SU-DHL-6 (cell line): ENCODE results near the gene CCDC73.

Source experiments
- H2AFZ ChIP-seq: fragments of 200-600 bp; sonication (generic); 2 replicates; pipeline ENCODE4 v1.6.1; 2014; ENCODE audit warnings: low read depth, mild to moderate bottlenecking, moderate library complexity, mixed read lengths, antibody characterized with exemption, low read length; ENCODE audit not compliant: severe bottlenecking
- H3F3A ChIP-seq: fragments of 200-600 bp; shearing (Covaris generic); 2 replicates; pipeline ENCODE4 v1.6.0; 2016; ENCODE audit warnings: antibody characterized with exemption, mild to moderate bottlenecking; ENCODE audit not compliant: insufficient read depth
- H3K27ac ChIP-seq: fragments of 200-600 bp; sonication (generic); 2 replicates; pipeline ENCODE4 v1.5.1; 2016; ENCODE audit warnings: low read depth, mild to moderate bottlenecking, low read length, moderate library complexity, mixed read lengths
- H3K27me3 ChIP-seq: fragments of 200-600 bp; sonication (generic), shearing (Covaris generic); 2 replicates; pipeline ENCODE4 v1.6.0; 2014; ENCODE audit warnings: mild to moderate bottlenecking, low read length
- H3K36me3 ChIP-seq: fragments of 200-600 bp; sonication (generic); 2 replicates; pipeline ENCODE4 v1.6.1; 2014; ENCODE audit warnings: mild to moderate bottlenecking, low read length, mixed read lengths
- H3K4me2 ChIP-seq: fragments of 300-600, 200-600 bp; shearing (Covaris generic), sonication (generic); 2 replicates; pipeline ENCODE4 v1.6.0; 2014; ENCODE audit warnings: low read length, low read depth, mild to moderate bottlenecking; ENCODE audit not compliant: poor library complexity, severe bottlenecking
- H3K4me3 ChIP-seq: fragments of 200-600 bp; sonication (generic); 2 replicates; pipeline ENCODE4 v1.5.1; 2014; ENCODE audit warnings: antibody characterized with exemption, low read length, mild to moderate bottlenecking, mixed read lengths; ENCODE audit not compliant: insufficient read depth, poor library complexity, severe bottlenecking
- H3K79me2 ChIP-seq: fragments of 200-600 bp; sonication (generic); 2 replicates; pipeline ENCODE4 v1.6.1; 2014; ENCODE audit warnings: mild to moderate bottlenecking, low read length, moderate library complexity; ENCODE audit not compliant: insufficient read depth
- H3K9ac ChIP-seq: fragments of 200-600 bp; sonication (generic); 2 replicates; pipeline ENCODE4 v1.7.0; 2014; ENCODE audit warnings: mild to moderate bottlenecking, low read length
- H3K9me2 ChIP-seq: fragments of 200-600 bp; sonication (generic); replicated peaks from 2 replicates; pipeline ENCODE4 v1.6.1; 2014; ENCODE audit warnings: low read length; ENCODE audit not compliant: insufficient read depth
- H3K9me3 ChIP-seq: fragments of 200-600 bp; sonication (generic); 2 replicates; pipeline ENCODE4 v1.6.1; 2014; ENCODE audit warnings: low read length, mixed read lengths; ENCODE audit not compliant: insufficient read depth
- H4K20me1 ChIP-seq: fragments of 200-600 bp; sonication (generic); 2 replicates; pipeline ENCODE4 v1.6.1; 2014; ENCODE audit warnings: low read depth, mild to moderate bottlenecking, antibody characterized with exemption, low read length, moderate library complexity, mixed read lengths
- CTCF ChIP-seq: fragments of 200-600 bp; sonication (generic); IDR thresholded peaks from one replicate; pipeline ENCODE4 v1.5.1; 2017; ENCODE audit warnings: antibody characterized with exemption, mild to moderate bottlenecking, low read length, moderate library complexity; ENCODE audit not compliant: insufficient read depth, poor library complexity, severe bottlenecking
- EZH2phosphoT487 ChIP-seq: fragments of 200-600 bp; sonication (generic), shearing (Covaris generic); conservative IDR thresholded peaks from 2 replicates; pipeline ENCODE4 v1.6.1; 2018; ENCODE audit warnings: mild to moderate bottlenecking, antibody characterized with exemption, low read length, moderate library complexity, mixed read lengths

CCDC73 gene

GRCh38 chr11:32794439-32794838 is at the start of gene CCDC73:
TSS of gene CCDC73 (minus strand) at chr11:32794662. CDS start at chr11:32760243, 34,419 bp downstream.
- no peak within 1 kb of the TSS for H3K9ac ChIP-seq
- H3K9me2 ChIP-seq = no peaks in the 10 kb centered on the region
- H2AFZ ChIP-seq = no peak within 1 kb of the TSS

DNA sequence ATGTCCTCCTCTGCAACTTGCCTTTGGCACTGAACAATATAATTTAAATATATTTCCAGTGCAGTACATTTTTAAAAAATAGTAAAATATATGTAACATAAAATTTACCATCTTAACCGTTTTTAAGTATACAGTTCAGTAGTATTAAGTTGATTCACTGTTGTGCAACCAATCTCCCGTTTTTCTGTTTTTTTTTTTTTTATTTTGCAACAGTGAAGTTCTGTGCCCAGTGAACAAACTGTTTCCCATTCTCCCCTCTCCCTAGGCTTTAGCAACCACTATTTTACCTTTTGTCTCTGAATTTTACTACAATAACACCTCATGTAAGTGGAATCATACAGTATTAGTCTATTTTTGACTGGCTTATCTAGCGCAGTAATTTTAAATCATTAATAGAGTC is 49.1 kb upstream of the CCDC73 start:
- no peak overlapping the region for H3K4me3 ChIP-seq
- no peaks in the 10 kb centered on the region for H3K36me3 ChIP-seq
- H3K27me3 ChIP-seq = no peaks in the 10 kb centered on the region
- no peaks in the 10 kb centered on the region for H3K9me3 ChIP-seq
- H3K9ac ChIP-seq = no peak overlapping the region
- H3K4me2 ChIP-seq = no peak overlapping the region
- H3K79me2 ChIP-seq = no peaks in the 10 kb centered on the region
- no peaks in the 10 kb centered on the region for H3K9me2 ChIP-seq
- no peak overlapping the region for H3K27ac ChIP-seq
- no peaks in the 10 kb centered on the region for H4K20me1 ChIP-seq
- H2AFZ ChIP-seq = no peak overlapping the region
- H3F3A ChIP-seq = no peaks in the 10 kb centered on the region
- no peak for TF ChIP-seq EZH2phosphoT487
- no peak for TF ChIP-seq CTCF

More at GRCh38 chr11:32794439-32794838, at the start of gene CCDC73:
- Histone ChIP-seq H3K4me2 (no peak within 1 kb of the TSS), H4K20me1 (no peaks in the 10 kb centered on the region), H3K27ac (no peak within 1 kb of the TSS), H3K9me3 (no peaks in the 10 kb centered on the region), H3K79me2 (no peaks in the 10 kb centered on the region), H3K36me3 (no peaks in the 10 kb centered on the region), H3F3A (no peaks in the 10 kb centered on the region), H3K4me3 (no peak within 1 kb of the TSS), H3K27me3 (no peaks in the 10 kb centered on the region)
- no peak for TF ChIP-seq EZH2phosphoT487
- TF ChIP-seq CTCF = no peak

DNA sequence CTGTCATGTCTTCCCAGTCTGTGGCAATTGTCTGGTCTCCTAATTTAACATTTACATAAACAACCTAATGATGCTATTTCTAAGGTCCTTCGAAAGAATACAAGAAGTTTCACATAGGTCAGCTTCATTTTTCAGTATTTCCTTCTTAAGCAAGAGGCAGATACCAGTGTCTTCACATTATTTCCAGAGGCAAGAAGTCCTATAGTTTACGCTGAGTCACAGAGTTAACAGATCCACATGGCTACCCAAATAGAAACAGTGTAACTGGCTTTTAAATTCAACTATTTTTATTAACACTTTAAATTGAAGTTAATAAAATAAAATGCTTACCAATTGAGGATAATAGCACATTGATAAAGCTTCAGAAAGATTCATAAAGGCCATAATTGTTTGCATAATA is 46.1 kb upstream of the CCDC73 start:
- H3K79me2 ChIP-seq = no peaks in the 10 kb centered on the region
- H3K27ac ChIP-seq = no peak overlapping the region
- H4K20me1 ChIP-seq = no peaks in the 10 kb centered on the region
- no peak for TF ChIP-seq EZH2phosphoT487
- TF ChIP-seq CTCF = no peak
- no peaks in the 10 kb centered on the region for H3K36me3 ChIP-seq
- no peak overlapping the region for H3K4me3 ChIP-seq
- H3K4me2 ChIP-seq = no peak overlapping the region
- H3F3A ChIP-seq = no peaks in the 10 kb centered on the region
- no peaks in the 10 kb centered on the region for H3K9me3 ChIP-seq
- H3K9ac ChIP-seq = no peak overlapping the region
- no peaks in the 10 kb centered on the region for H3K27me3 ChIP-seq
- no peaks in the 10 kb centered on the region for H3K9me2 ChIP-seq
- H2AFZ ChIP-seq = no peak overlapping the region

DNA sequence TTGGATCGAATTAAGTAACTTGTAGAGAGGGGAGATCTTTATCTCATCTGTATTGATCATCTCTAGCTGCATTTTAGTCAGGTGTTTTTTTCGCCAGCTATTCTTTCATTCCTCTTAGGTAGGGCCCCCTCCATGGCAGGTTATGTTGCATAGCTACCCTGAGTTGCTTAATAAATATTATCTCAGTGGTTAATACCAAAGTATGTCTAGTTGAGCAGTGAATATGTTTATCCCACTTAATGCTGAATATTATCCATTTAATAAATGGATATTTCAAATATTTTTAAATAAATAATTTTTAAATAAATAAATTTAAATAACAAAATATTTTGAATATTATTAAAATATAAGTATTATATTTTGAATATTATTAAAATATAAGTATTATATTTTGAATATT is 44.8 kb upstream of the CCDC73 start:
- no peaks in the 10 kb centered on the region for H3F3A ChIP-seq
- no peaks in the 10 kb centered on the region for H3K79me2 ChIP-seq
- H3K36me3 ChIP-seq = no peaks in the 10 kb centered on the region
- no peak overlapping the region for H2AFZ ChIP-seq
- H3K9ac ChIP-seq = no peak overlapping the region
- H3K9me3 ChIP-seq = no peaks in the 10 kb centered on the region
- H3K27me3 ChIP-seq = no peaks in the 10 kb centered on the region
- H4K20me1 ChIP-seq = no peaks in the 10 kb centered on the region
- no peak overlapping the region for H3K27ac ChIP-seq
- no peak overlapping the region for H3K4me2 ChIP-seq
- no peaks in the 10 kb centered on the region for H3K9me2 ChIP-seq
- H3K4me3 ChIP-seq = no peak overlapping the region
- TF ChIP-seq CTCF = no peak
- TF ChIP-seq EZH2phosphoT487 = no peak
